Lung (tissue), 12 donors: ENCODE measurements around the gene DGCR2. TPM values are rescaled to one million over a fixed set of nuclear protein-coding genes. Genes with fewer than 3 reads are reported as not detected.

ENCODE experiments used
- ATAC-seq: fragments of 200-7000 bp; cut with Tn5 transposase; one replicate; pipeline ENCODE4 v1.9.1; 2020; ENCODE audit warnings: moderate number of reproducible peaks; ENCODE audit not compliant: insufficient read depth, low FRiP score
- DNase-seq, 3 donors: peaks; one replicate each; pipeline ENCODE4 v3.0.0-alpha.2; 2013 to 2017
- H3K27ac ChIP-seq, 2 donors: one replicate each; pipeline ENCODE4 v1.5.1; 2013; ENCODE audit warnings: mild to moderate bottlenecking in 2 of 2, moderate library complexity in 2 of 2, control low read depth in 1 of 2, inconsistent platforms in 1 of 2, low read depth in 1 of 2, low read length in 1 of 2
- H3K27me3 ChIP-seq, 3 donors: one replicate each; pipeline ENCODE4 v1.5.1; 2013; ENCODE audit warnings: low read length in 2 of 3; ENCODE audit not compliant: control insufficient read depth in 3 of 3, insufficient read depth in 3 of 3
- H3K36me3 ChIP-seq, 4 donors: one replicate each; pipeline ENCODE4 v1.5.1; 2013; ENCODE audit warnings: low read length in 4 of 4, mild to moderate bottlenecking in 1 of 4, moderate library complexity in 1 of 4; ENCODE audit not compliant: control insufficient read depth in 4 of 4, insufficient read depth in 4 of 4
- H3K4me1 ChIP-seq, 5 donors: one replicate each; pipeline ENCODE4 v1.5.1; 2013; ENCODE audit warnings: low read length in 5 of 5, mild to moderate bottlenecking in 2 of 5, moderate library complexity in 1 of 5; ENCODE audit not compliant: control insufficient read depth in 5 of 5, insufficient read depth in 5 of 5
- H3K4me3 ChIP-seq: one replicate; pipeline ENCODE4 v1.5.1; 2013; ENCODE audit warnings: mild to moderate bottlenecking, control low read depth, moderate library complexity
- H3K9ac ChIP-seq, 2 donors: one replicate each; pipeline ENCODE4 v1.5.1; 2013; ENCODE audit warnings: low read length in 2 of 2, control low read depth in 1 of 2; ENCODE audit not compliant: insufficient read depth in 1 of 2
- H3K9me3 ChIP-seq, 4 donors: one replicate each; pipeline ENCODE4 v1.5.1; 2013; ENCODE audit warnings: low read length in 3 of 4, mild to moderate bottlenecking in 1 of 4, moderate library complexity in 1 of 4; ENCODE audit not compliant: control insufficient read depth in 4 of 4, insufficient read depth in 3 of 4
- CTCF ChIP-seq: IDR thresholded peaks from 2 replicates; pipeline ENCODE4 v1.5.1; 2012; ENCODE audit warnings: mild to moderate bottlenecking; ENCODE audit errors: control extremely low read depth, extremely low read depth
- WGBS, 2 donors: extraction: QIAGEN DNeasy Blood & Tissue Kit; methylation state at CpG; one replicate each; pipeline ENCODE4 v1.1.7; 2013; 5-methylcytosine and 5-hydroxymethylcytosine counted together
- polyA plus RNA-seq, 2 donors: library from polyadenylated mRNA; stranded (reverse); fragments of 200-250 nt; gene quantifications; one replicate each; pipeline ENCODE4 v1.2.1, GENCODE V29; 2013
- total RNA-seq, 2 donors: library from RNA; depleted of rRNA in 1 of 2; stranded (reverse); fragments of >200 nt in 1 of 2; gene quantifications; one replicate each; pipeline ENCODE4 v1.2.1, GENCODE V29; 2014 to 2021
- donor health status: control.
- donor health status: control.
- donor health status: Bipolar disorder and iron deficiency.
- donor health status: healthy.
- donor health status: DM: yes; HTN: yes; CAD: no.

The DGCR2 gene
- total and polyA plus RNA-seq, 4 donors, result 40.4 to 77.4 (median 50.5) TPM

- Histone ChIP-seq H3K36me3 (peaks cover 0 to 8% (median 6%) of the 10 kb centered on the region in 4 donors), H3K27ac (no peak overlapping the region), H3K4me1 (peaks cover 0 to 8% (median 3%) of the 10 kb centered on the region in 5 donors), H3K9me3 (peaks cover 0 to 3% (median 0%) of the 10 kb centered on the region in 4 donors), H3K27me3 (peaks cover 22 to 35% (median 28%) of the 10 kb centered on the region in 3 donors), H3K9ac (no peak overlapping the region), H3K4me3 (no peak overlapping the region)
- ATAC-seq, result no peak
- DNase-seq, result no peak
- TF ChIP-seq CTCF, result no peak
- WGBS, 2 donors, result 86 to 90% methylated on average over 11 of the region's 11 CpGs
Measured at GRCh38 chr22:19146215-19146968, 24.2 kb upstream of the DGCR2 start.

DNA sequence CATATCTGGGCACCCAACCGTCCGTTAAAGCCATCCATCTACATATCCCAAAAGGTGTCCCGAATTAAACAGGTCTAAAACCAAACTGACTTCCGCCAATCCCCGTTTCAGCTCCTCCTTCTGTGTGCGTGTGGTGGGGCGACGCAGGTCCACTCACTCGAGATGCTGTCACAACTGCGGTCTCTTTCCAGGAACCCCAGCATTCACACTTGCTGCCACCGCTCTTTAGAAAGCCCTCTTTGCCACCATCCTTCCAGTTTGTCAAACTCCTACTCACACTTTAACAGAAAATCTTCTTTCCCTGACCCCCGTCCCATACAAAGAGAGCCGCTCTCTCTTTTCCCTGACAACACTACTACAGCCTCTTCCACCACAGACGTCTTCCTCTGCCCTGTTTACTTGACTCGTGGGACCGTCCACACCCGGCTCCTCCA lies 21.8 kb upstream of the DGCR2 start:
- H3K9me3 ChIP-seq, result no peaks in the 10 kb centered on the region
- H3K9ac ChIP-seq, result peak overlapping the region; percentile 81
- peaks cover 9 to 23% (median 23%) of the 10 kb centered on the region in 3 donors for H3K27me3 ChIP-seq
- H3K4me1 ChIP-seq, result peaks cover 0 to 8% (median 0%) of the 10 kb centered on the region in 5 donors
- peak overlapping the region; percentile 71 to 76 for H3K27ac ChIP-seq
- H3K36me3 ChIP-seq, result peaks cover 5 to 31% (median 23%) of the 10 kb centered on the region in 4 donors
- peak overlapping the region; percentile 90 for H3K4me3 ChIP-seq
- TF ChIP-seq CTCF, result no peak
- 3% methylated on average over 17 of the region's 17 CpGs for WGBS, 2 donors
- ATAC-seq (no peak), DNase-seq (no peak)

- no peak overlapping the region for H3K9ac ChIP-seq
- WGBS, 2 donors, result 90 to 93% methylated on average over 5 of the region's 5 CpGs
- H3K36me3 ChIP-seq, result peaks cover 5 to 39% (median 25%) of the 10 kb centered on the region in 4 donors
- H3K27me3 ChIP-seq, result peaks cover 1 to 18% (median 16%) of the 10 kb centered on the region in 3 donors
- peaks cover 0 to 8% (median 0%) of the 10 kb centered on the region in 5 donors for H3K4me1 ChIP-seq
- H3K9me3 ChIP-seq, result no peaks in the 10 kb centered on the region
- no peak overlapping the region for H3K27ac ChIP-seq
- H3K4me3 ChIP-seq, result no peak overlapping the region
- ATAC-seq (no peak), DNase-seq (no peak)
- TF ChIP-seq CTCF, result no peak
Measured at GRCh38 chr22:19143212-19143611, 21.0 kb upstream of the DGCR2 start.
